Limb (tissue), 2 donors: ENCODE data around the gene PPRC1.

ENCODE experiments used
- DNase-seq, 2 donors: peaks; one replicate each; pipeline ENCODE4 v3.0.0-alpha.2; 2016; ENCODE audit errors: extremely low spot score in 2 of 2

PPRC1 gene

GRCh38 chr10:102146971-102147428, 14.2 kb downstream of the PPRC1 start:
- DNase-seq = no peak

GRCh38 chr10:102147561-102147960, 14.7 kb downstream of the PPRC1 start:
- no peak for DNase-seq

- DNase-seq = no peak
These were observed 15.4 kb downstream of the PPRC1 start for GRCh38 chr10:102148275-102148674.

GRCh38 chr10:102150970-102151773, 18.3 kb downstream of the PPRC1 start:
- DNase-seq = no peak

- DNase-seq = peak; percentile 98 to 100
These were observed 19.1 kb downstream of the PPRC1 start, which contains the start of gene NOLC1 for GRCh38 chr10:102151774-102152544. TSS of gene NOLC1 (plus strand) at chr10:102152389. CDS start at chr10:102152411, 22 bp downstream.

DNA sequence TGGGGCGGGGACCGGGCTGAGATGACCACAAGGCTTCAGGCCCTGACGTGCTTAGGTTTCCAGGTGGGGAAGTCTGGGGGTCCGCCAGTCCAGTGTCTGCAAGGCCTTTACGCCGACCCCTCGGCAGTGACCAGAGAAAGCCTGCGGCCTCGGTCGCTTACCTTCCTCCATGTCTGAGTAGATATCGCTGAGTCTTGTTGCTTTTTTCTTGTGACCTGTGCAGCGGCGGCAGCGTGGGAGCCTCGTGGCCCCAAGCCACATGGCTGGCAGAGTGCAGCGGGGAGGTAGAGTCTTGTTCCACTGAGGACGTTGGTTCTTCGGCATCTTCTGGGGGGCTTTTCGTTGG, 19.7 kb downstream of the PPRC1 start:
- no peak for DNase-seq

- no peak for DNase-seq
These were observed 20.3 kb downstream of the PPRC1 start for GRCh38 chr10:102153093-102153620.

DNA sequence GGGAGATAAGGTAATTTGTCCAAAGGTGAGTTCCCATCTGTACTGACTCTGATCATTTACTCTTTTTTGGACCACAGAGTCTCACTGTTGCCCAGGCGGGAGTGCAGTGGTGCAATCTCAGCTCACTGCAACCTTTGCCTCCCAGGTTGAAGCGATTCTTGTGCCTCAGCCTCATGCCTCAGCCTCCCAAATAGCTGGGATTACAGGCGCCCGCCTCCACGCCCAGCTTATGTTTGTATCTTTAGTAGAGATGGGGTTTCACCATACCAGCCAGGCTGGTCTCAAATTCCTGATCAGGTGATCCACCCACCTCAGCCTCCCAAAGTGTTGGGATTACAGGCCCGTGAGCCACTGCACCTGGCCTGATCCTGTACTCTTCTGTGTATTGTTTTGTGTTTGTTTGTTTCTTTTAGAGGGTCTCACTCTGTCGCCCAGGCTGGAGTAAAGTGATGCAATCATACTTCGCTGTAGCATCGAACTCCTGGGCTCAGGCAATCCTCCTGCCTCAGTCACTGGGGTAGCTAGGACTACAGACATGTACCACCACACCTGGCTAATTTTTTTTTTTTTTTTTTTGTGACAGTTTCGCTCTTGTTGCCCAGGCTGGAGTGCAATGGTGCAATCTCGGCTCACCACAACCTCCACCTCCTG, 21.8 kb downstream of the PPRC1 start:
- DNase-seq = no peak

- no peak for DNase-seq
These were observed 24.4 kb downstream of the PPRC1 start for GRCh38 chr10:102157224-102157623.

- DNase-seq = no peak
These were observed 26.3 kb downstream of the PPRC1 start for GRCh38 chr10:102159051-102159597.

DNA sequence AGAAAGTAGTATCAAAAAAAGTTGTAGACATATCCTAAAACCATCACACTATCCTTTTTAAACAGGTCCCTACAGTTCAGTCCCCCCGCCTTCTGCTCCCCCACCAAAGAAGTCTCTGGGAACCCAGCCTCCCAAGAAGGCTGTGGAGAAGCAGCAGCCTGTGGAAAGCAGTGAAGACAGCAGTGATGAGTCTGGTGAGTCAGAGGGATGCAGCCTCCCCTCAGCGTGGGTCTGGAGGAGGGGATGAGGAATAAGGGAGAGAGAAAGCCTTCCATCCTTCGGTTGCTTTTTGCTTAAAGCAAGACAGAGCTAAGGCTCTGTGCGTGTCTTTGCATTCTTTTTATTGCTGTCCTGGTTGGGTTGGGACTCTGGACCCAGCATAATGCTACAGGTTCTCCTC, 27.0 kb downstream of the PPRC1 start:
- no peak for DNase-seq

GRCh38 chr10:102163342-102163989, 30.6 kb downstream of the PPRC1 start:
- no peak for DNase-seq

DNA sequence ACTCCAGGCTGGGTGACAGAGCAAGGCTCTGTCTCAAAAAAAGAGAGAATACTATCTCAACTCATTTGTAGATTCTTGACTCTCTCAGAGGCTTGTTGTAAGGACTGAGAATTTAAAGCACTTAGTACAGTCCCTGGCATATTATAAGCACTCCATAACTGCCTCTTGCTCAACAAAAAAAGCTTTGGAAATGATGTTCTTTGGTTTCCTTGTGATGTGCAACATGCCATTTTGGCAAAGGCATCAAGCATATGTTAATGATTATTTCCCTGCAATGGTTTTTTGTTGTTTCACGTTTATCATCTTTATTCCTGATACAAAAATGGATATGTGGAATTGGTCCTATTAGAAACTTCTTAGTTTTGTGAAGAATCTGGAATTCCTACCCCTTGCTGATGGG, 35.0 kb downstream of the PPRC1 start:
- DNase-seq = no peak

GRCh38 chr10:102170602-102171001, 37.8 kb downstream of the PPRC1 start:
- no peak for DNase-seq

DNA sequence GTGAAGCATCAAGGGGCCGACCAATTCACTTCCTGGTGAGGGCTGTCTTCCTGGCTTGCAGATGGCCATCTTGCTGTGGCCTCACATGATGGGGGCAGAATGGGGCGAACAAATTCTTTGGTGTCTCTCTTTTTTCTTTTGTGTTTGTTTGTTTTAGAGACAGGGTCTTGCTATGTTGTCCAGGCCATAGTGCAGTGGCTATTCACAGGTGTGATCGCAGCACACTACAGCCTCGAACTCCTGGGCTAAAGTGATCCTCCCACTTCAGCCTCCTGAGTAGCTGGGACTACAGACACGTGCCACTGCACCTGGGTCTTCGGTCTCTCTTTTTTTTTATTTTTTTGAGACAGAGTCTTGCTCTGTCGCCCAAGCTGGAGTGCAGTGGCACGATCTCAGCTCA, 39.4 kb downstream of the PPRC1 start:
- DNase-seq = no peak

GRCh38 chr10:102175415-102175814, 42.6 kb downstream of the PPRC1 start:
- DNase-seq = no peak

DNA sequence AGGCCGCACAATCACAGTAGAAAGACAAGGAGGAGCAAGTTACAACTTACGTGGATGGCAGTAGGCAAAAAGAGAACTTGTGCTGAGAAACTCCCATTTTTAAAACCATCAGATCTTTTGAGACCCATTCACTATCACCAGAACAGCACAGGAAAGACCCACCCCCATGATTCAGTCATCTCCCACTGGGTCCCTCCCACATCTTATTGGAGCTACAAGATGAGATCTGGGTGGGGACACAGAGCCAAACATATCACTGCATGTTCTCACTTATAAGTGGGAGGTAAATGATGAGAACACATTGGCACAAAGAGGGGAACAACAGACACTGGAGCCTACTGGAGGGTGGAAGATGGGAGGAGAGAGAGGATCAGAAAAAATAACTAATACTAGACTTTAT, 51.8 kb downstream of the PPRC1 start:
- DNase-seq = no peak

- DNase-seq = no peak
These were observed 52.4 kb downstream of the PPRC1 start for GRCh38 chr10:102185272-102185671.

DNA sequence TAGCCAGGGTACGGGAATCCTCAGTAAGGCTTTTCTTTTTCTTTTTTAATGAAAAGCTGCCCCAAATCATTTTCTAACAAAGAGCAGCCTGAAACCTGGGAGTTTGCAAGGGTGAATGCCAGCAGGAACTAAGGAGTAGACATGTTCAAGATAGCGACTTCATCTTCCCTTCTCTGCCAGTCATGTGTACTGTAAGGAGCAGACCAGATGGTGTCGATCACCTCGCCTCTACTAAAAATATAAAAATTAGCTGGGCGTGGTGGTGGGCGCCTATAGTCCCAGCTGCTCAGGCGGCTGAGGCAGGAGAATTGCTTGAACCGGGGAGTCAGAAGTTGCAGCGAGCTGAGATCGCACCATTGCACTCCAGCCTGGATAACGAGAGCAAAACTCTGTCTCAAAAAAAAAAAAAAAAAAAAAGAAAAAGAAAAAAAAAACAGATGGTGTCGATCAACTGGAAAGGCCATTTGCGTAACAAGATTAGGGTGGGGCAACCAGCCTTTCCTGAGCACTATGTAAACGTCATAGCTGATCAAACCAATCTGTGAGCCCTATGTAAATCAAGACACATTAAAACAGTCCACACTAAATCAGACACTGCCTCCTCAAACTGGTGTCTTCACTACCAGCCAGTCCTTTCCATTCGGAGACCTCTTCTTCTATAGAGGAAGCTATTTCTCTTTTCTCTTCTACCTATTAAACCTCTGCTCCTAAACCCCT, 53.1 kb downstream of the PPRC1 start:
- peak in 1 of 2 donors; percentile 10 for DNase-seq

DNA sequence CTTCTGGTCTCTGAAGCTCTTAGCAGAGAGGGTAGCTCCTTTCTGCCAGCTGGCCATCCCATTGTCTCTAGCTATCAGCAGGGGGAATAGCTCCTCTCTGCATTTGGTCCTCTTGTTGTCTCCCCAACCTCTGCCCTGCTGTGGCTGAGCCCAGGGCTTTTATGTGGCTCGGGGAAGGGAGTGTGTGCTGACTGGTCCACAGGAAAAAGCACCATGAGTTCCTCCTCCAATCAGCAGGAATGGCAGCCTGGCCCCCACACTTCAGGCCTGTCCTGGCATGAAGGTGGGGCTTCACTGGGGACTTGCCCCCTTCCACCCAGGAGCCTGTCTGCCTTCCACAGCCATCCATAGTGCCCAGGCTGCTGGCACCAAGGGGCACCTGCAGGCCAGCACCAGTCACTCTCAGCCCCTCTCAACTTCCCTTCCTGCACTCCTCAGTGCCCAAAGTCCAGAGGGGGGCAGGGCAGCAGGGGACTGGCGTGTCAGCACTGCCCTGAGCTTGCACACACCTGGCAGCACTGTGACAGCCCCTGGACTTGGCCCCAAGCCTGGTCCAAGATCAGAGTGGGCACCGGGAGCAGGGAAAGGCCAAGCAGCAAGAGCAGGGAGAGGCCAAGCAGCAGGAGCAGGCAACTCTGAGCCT, 55.6 kb downstream of the PPRC1 start:
- DNase-seq = no peak
